GM23338 (cell line): ENCODE measurements around the gene UXS1. TPM values are rescaled to one million over a fixed set of nuclear protein-coding genes. Genes with fewer than 3 reads are reported as not detected.
A peak's percentile ranks its signal among the peaks of the same experiment; 100 is the strongest.

ENCODE experiments used
- ATAC-seq: fragments of 200-7000 bp; cut with Tn5 transposase; 3 replicates; pipeline ENCODE4 v1.9.1; 2020
- DNase-seq: peaks from one replicate; pipeline ENCODE4 v3.0.0-alpha.2; 2015; ENCODE audit warnings: low spot score
- H2AFZ ChIP-seq: fragments of 200-600 bp; sonication (generic); 2 replicates; pipeline ENCODE4 v1.8.0; 2016; ENCODE audit warnings: antibody characterized with exemption, mild to moderate bottlenecking, moderate library complexity
- H3F3A ChIP-seq: fragments of 200-600 bp; sonication (generic); replicated peaks from 2 replicates; pipeline ENCODE4 v1.8.0; 2017; ENCODE audit warnings: antibody characterized with exemption, mixed run types, low read depth
- H3K27ac ChIP-seq: fragments of 200-600 bp; sonication (generic); 2 replicates; pipeline ENCODE4 v1.6.1; 2016; ENCODE audit warnings: low read depth
- H3K27me3 ChIP-seq: fragments of 200-600 bp; sonication (generic); 2 replicates; pipeline ENCODE4 v1.8.0; 2016; ENCODE audit warnings: mild to moderate bottlenecking, mixed run types, moderate library complexity; ENCODE audit not compliant: insufficient read depth
- H3K36me3 ChIP-seq: fragments of 200-600 bp; sonication (generic); 2 replicates; pipeline ENCODE4 v1.8.0; 2016; ENCODE audit warnings: mild to moderate bottlenecking; ENCODE audit not compliant: insufficient read depth
- H3K4me1 ChIP-seq: fragments of 200-600 bp; sonication (generic); 2 replicates; pipeline ENCODE4 v1.8.0; 2016; ENCODE audit warnings: mild to moderate bottlenecking, moderate library complexity; ENCODE audit not compliant: insufficient read depth
- H3K4me2 ChIP-seq: fragments of 200-600 bp; sonication (generic); 2 replicates; pipeline ENCODE4 v1.7.1; 2017; ENCODE audit warnings: mixed run types
- H3K4me3 ChIP-seq: fragments of 200-600 bp; sonication (generic); 2 replicates; pipeline ENCODE4 v1.6.1; 2016; ENCODE audit warnings: mixed run types
- H3K79me2 ChIP-seq: fragments of 200-600 bp; sonication (generic); replicated peaks from 2 replicates; pipeline ENCODE4 v1.8.0; 2017; ENCODE audit warnings: mild to moderate bottlenecking; ENCODE audit not compliant: insufficient read depth
- H3K9me2 ChIP-seq: fragments of 200-600 bp; sonication (generic); 2 replicates; pipeline ENCODE4 v1.8.0; 2017; ENCODE audit not compliant: insufficient read depth
- H4K20me1 ChIP-seq: fragments of 200-600 bp; sonication (generic); replicated peaks from 2 replicates; pipeline ENCODE4 v1.8.0; 2017; ENCODE audit warnings: mild to moderate bottlenecking; ENCODE audit not compliant: insufficient read depth
- H3K27ac Mint-ChIP-seq: 2 replicates; pipeline ENCODE4 v1.8.0; 2020; ENCODE audit warnings: inconsistent platforms, mild to moderate bottlenecking, moderate library complexity, mixed read lengths
- H3K27me3 Mint-ChIP-seq: 3 replicates; pipeline ENCODE4 v1.8.0; 2022; ENCODE audit warnings: low read depth, mild to moderate bottlenecking, moderate library complexity, mixed read lengths, inconsistent platforms; ENCODE audit not compliant: insufficient read depth, poor library complexity
- H3K36me3 Mint-ChIP-seq: 3 replicates; pipeline ENCODE4 v1.8.0; 2021; ENCODE audit warnings: low read depth, mild to moderate bottlenecking, inconsistent platforms, moderate library complexity, mixed read lengths
- H3K4me1 Mint-ChIP-seq: 3 replicates; pipeline ENCODE4 v1.8.0; 2020; ENCODE audit warnings: mild to moderate bottlenecking, inconsistent platforms, mixed read lengths
- H3K4me3 Mint-ChIP-seq: 3 replicates; pipeline ENCODE4 v1.8.0; 2021; ENCODE audit warnings: moderate library complexity, mild to moderate bottlenecking, inconsistent platforms, mixed read lengths
- H3K9me3 Mint-ChIP-seq: 3 replicates; pipeline ENCODE4 v1.8.0; 2020; ENCODE audit warnings: moderate library complexity, mild to moderate bottlenecking, inconsistent platforms, mixed read lengths
- CREB1 ChIP-seq: fragments of 250-450 bp; sonication (Bioruptor Pico); IDR thresholded peaks from 2 replicates; pipeline ENCODE4 v1.5.0; 2020; ENCODE audit warnings: low read depth, mild to moderate bottlenecking, moderate library complexity
- CTCF ChIP-seq, 2 experiments: fragments of 200-600 bp in 1 of 2; sonication (generic) in 1 of 2; conservative IDR thresholded peaks; 2 replicates each; pipeline versions ENCODE4 v1.5.1 to v1.6.1; 2016 to 2017; ENCODE audit warnings: antibody characterized with exemption in 2 of 2, low read depth in 2 of 2, mild to moderate bottlenecking in 2 of 2, moderate library complexity in 1 of 2
- EZH2 ChIP-seq: fragments of 200-600 bp; sonication (generic); IDR thresholded peaks from one replicate; pipeline ENCODE4 v1.8.0; 2017; ENCODE audit warnings: antibody characterized with exemption, mild to moderate bottlenecking, low read depth; ENCODE audit not compliant: unreplicated experiment
- JUNB ChIP-seq: IDR thresholded peaks from one replicate; pipeline ENCODE4 v1.6.1; 2016; ENCODE audit warnings: antibody characterized with exemption; ENCODE audit not compliant: unreplicated experiment
- NANOG ChIP-seq: IDR thresholded peaks from 2 replicates; pipeline ENCODE4 v1.6.1; 2016; ENCODE audit warnings: antibody characterized with exemption, borderline replicate concordance
- POLR2AphosphoS5 ChIP-seq: IDR thresholded peaks from 2 replicates; pipeline ENCODE4 v1.6.1; 2016; ENCODE audit warnings: antibody characterized with exemption, low read depth
- REST ChIP-seq: IDR thresholded peaks from one replicate; pipeline ENCODE4 v1.6.1; 2018; ENCODE audit warnings: antibody characterized with exemption; ENCODE audit not compliant: unreplicated experiment
- STAT1 ChIP-seq: IDR thresholded peaks from one replicate; pipeline ENCODE4 v1.6.1; 2016; ENCODE audit warnings: antibody characterized with exemption; ENCODE audit not compliant: unreplicated experiment
- ZNF331 ChIP-seq: fragments of 250-450 bp; sonication (Bioruptor Pico); IDR thresholded peaks from 2 replicates; pipeline ENCODE4 v1.5.0; 2020; ENCODE audit warnings: low read depth, mild to moderate bottlenecking, moderate library complexity
- polyA plus RNA-seq: library from polyadenylated mRNA; unstranded; fragments of >200 nt; fragmentation: Nextera tagmentation; extraction: Ambion mirVana; gene quantifications from 2 replicates; pipeline ENCODE4 v1.2.1, GENCODE V29; 2016
- total RNA-seq: library from RNA; depleted of rRNA; stranded (reverse); fragments of >200 nt; shearing (Covaris generic); gene quantifications from 2 replicates; pipeline ENCODE4 v1.2.3, GENCODE V29; 2014

Gene UXS1
- total and polyA plus RNA-seq, 2 experiments from 2014 or later, result 48.7 to 131 TPM

- Mint-ChIP-seq H3K4me3 (no peak overlapping the region), H3K27ac (no peak overlapping the region), H3K36me3 (no peaks in the 10 kb centered on the region), H3K27me3 (peaks cover 28% of the 10 kb centered on the region), H3K4me1 (peaks cover 26% of the 10 kb centered on the region), H3K9me3 (no peaks in the 10 kb centered on the region)
- Histone ChIP-seq H3K27me3 (peaks cover 31% of the 10 kb centered on the region), H3K4me1 (peaks cover 21% of the 10 kb centered on the region), H3K27ac (no peak overlapping the region), H2AFZ (no peak overlapping the region), H4K20me1 (no peaks in the 10 kb centered on the region), H3K4me3 (no peak overlapping the region), H3K79me2 (no peaks in the 10 kb centered on the region), H3K36me3 (no peaks in the 10 kb centered on the region), H3K9me2 (no peaks in the 10 kb centered on the region), H3F3A (0 out of 2 replicates have a peak, but pooled peaks cover 3% of the 10 kb centered on the region), H3K4me2 (no peak overlapping the region)
- DNase-seq (no peak), ATAC-seq (no peak)
- TF ChIP-seq JUNB (no peak), NANOG (no peak), STAT1 (no peak), REST (no peak), CREB1 (CRISPR knock-in tag) (no peak), CTCF (conservative IDR thresholded peaks at IDR 0.05; ENCODE audit: low read depth in 2 of 2) (no peak), ZNF331 (CRISPR knock-in tag) (no peak), POLR2AphosphoS5 (no peak), EZH2 (no peak)
Observed at GRCh38 chr2:106068451-106068850, 125.7 kb downstream of the UXS1 start.

GRCh38 chr2:106065983-106066820 lies 127.9 kb downstream of the UXS1 start:
- DNase-seq, result peak; percentile 88
- H4K20me1 ChIP-seq, result no peaks in the 10 kb centered on the region
- H3K4me1 Mint-ChIP-seq, result peaks cover 26% of the 10 kb centered on the region
- H3K79me2 ChIP-seq, result no peaks in the 10 kb centered on the region
- no peaks in the 10 kb centered on the region for H3K9me2 ChIP-seq
- peaks cover 31% of the 10 kb centered on the region for H3K27me3 ChIP-seq
- peak overlapping the region; percentile 97 for H3K4me2 ChIP-seq
- H3K27ac ChIP-seq, result no peak overlapping the region
- no peak overlapping the region for H3K27ac Mint-ChIP-seq
- H2AFZ ChIP-seq, result peak overlapping the region; percentile 86
- peak; percentile 82 for ATAC-seq
- H3K36me3 ChIP-seq, result no peaks in the 10 kb centered on the region
- H3K4me3 Mint-ChIP-seq, result peak overlapping the region; percentile 85
- peak overlapping the region; percentile 83 for H3K4me3 ChIP-seq
- peaks cover 28% of the 10 kb centered on the region for H3K27me3 Mint-ChIP-seq
- peaks cover 21% of the 10 kb centered on the region for H3K4me1 ChIP-seq
- no peaks in the 10 kb centered on the region for H3K9me3 Mint-ChIP-seq
- H3F3A ChIP-seq, result 0 out of 2 replicates have a peak, but pooled peaks cover 3% of the 10 kb centered on the region
- H3K36me3 Mint-ChIP-seq, result no peaks in the 10 kb centered on the region
- no peak for TF ChIP-seq STAT1
- no peak for TF ChIP-seq ZNF331 (CRISPR knock-in tag)
